K562 (cell line): ENCODE measurements around the gene TEFM. TPM values are rescaled to one million over a fixed set of nuclear protein-coding genes. Genes with fewer than 3 reads are reported as not detected.

Source experiments
- BRF1 ChIP-seq: IDR thresholded peaks from 3 replicates; pipeline ENCODE4 v1.6.1; 2011; ENCODE audit warnings: borderline replicate concordance, mild to moderate bottlenecking; ENCODE audit not compliant: insufficient read length; ENCODE audit errors: extremely low read depth
- C11orf30 ChIP-seq: fragments of 450-650 bp; IDR thresholded peaks from 2 replicates; pipeline ENCODE4 v1.6.1; 2016; ENCODE audit warnings: low read depth, mild to moderate bottlenecking
- CAMTA2 ChIP-seq: fragments of 250-450 bp; sonication (Bioruptor Pico); conservative IDR thresholded peaks from 2 replicates; pipeline ENCODE4 v1.5.1; 2022
- COPS2 ChIP-seq: fragments of 450-650 bp; conservative IDR thresholded peaks from 2 replicates; pipeline ENCODE4 v1.6.1; 2016; ENCODE audit warnings: mild to moderate bottlenecking, moderate library complexity
- FOSL1 ChIP-seq: fragments of 200-800 bp; sonication (Bioruptor generic); conservative IDR thresholded peaks from 2 replicates; pipeline ENCODE4 v1.6.1; 2016; ENCODE audit warnings: missing genetic modification characterization, missing compliant biosample characterization
- HCFC1 ChIP-seq: IDR thresholded peaks from 2 replicates; pipeline ENCODE4 v1.6.1; 2012; ENCODE audit warnings: low read depth, low read length, improper control_type of control experiment
- HNRNPK ChIP-seq: fragments of 200-400 bp; formaldehyde crosslinking; IDR thresholded peaks from one replicate; pipeline ENCODE4 v1.6.1; 2018; ENCODE audit warnings: mild to moderate bottlenecking, low read depth, low read length; ENCODE audit not compliant: poor library complexity, severe bottlenecking
- HNRNPLL ChIP-seq: fragments of 200-400 bp; formaldehyde crosslinking; IDR thresholded peaks from 2 replicates; pipeline ENCODE4 v1.6.1; 2017; ENCODE audit warnings: low read length, low read depth, mild to moderate bottlenecking; ENCODE audit not compliant: poor library complexity, severe bottlenecking
- HNRNPUL1 ChIP-seq: fragments of 200-400 bp; formaldehyde crosslinking; IDR thresholded peaks from 2 replicates; pipeline ENCODE4 v1.6.1; 2017; ENCODE audit warnings: low read length
- NR0B1 ChIP-seq: fragments of 450-650 bp; IDR thresholded peaks from one replicate; pipeline ENCODE4 v1.6.1; 2018; ENCODE audit warnings: mild to moderate bottlenecking, moderate library complexity; ENCODE audit not compliant: partially characterized antibody
- RBM17 ChIP-seq: fragments of 200-400 bp; formaldehyde crosslinking; IDR thresholded peaks from 2 replicates; pipeline ENCODE4 v1.6.1; 2017; ENCODE audit warnings: low read depth, mild to moderate bottlenecking, low read length, borderline replicate concordance
- SMARCA4 ChIP-seq: fragments of 450-650 bp; IDR thresholded peaks from 2 replicates; pipeline ENCODE4 v1.6.1; 2016
- SREBF2 ChIP-seq: sonication (generic); formaldehyde crosslinking; IDR thresholded peaks from 2 replicates; pipeline ENCODE4 v1.4.0; 2020; ENCODE audit warnings: mild to moderate bottlenecking, missing genetic modification reagents
- TFAP4 ChIP-seq: sonication (generic); formaldehyde crosslinking; IDR thresholded peaks from 2 replicates; pipeline ENCODE4 v1.8.0; 2022; ENCODE audit warnings: missing genetic modification reagents, mild to moderate bottlenecking, moderate library complexity, borderline replicate concordance
- ZFP1 ChIP-seq: fragments of 450-650 bp; formaldehyde crosslinking; IDR thresholded peaks from 2 replicates; pipeline ENCODE4 v1.4.0; 2020; ENCODE audit warnings: mild to moderate bottlenecking, mixed read lengths
- ZNF143 ChIP-seq: sonication (generic); formaldehyde crosslinking; IDR thresholded peaks from 2 replicates; pipeline ENCODE4 v1.9.0; 2022; ENCODE audit warnings: mild to moderate bottlenecking, missing genetic modification reagents
- ZNF436 ChIP-seq: fragments of 250-450, 450-650 bp; sonication (Bioruptor Pico); formaldehyde crosslinking; IDR thresholded peaks from 2 replicates; pipeline ENCODE4 v1.7.0; 2020; ENCODE audit warnings: mild to moderate bottlenecking
- ZNF668 ChIP-seq: fragments of 250-450 bp; sonication (Bioruptor Pico); IDR thresholded peaks from 2 replicates; pipeline ENCODE4 v1.8.0; 2022; ENCODE audit warnings: mild to moderate bottlenecking, inconsistent platforms
- polyA plus RNA-seq, 8 experiments: library from polyadenylated mRNA; depleted of rRNA in 4 of 8; stranded (reverse) in 5 of 8; unstranded in 3 of 8; fragments of >200 nt; fragmentation: Nextera tagmentation in 2 of 8; fragmentation: Illumina TruSeq in 1 of 8; extraction: Ambion mirVana in 2 of 8; extraction: Trizol in 1 of 8; gene quantifications; 2 replicates each; pipeline versions ENCODE4 v1.2.1 to v1.2.3, GENCODE V29; 2011 to 2014; ENCODE audit warnings: inconsistent platforms in 1 of 8, missing spikeins in 1 of 8
- total RNA-seq, 7 experiments: library from RNA; depleted of rRNA in 6 of 7; stranded (reverse); fragments of >200 nt in 6 of 7; fragmentation: Illumina TruSeq in 2 of 7; extraction: Trizol in 2 of 7; gene quantifications; 2 replicates each; pipeline versions ENCODE4 v1.2.1 to v1.2.3, GENCODE V29; 2011 to 2021; ENCODE audit warnings: low replicate concordance in 1 of 7
- TF ChIP-seq, protein P1 (sequence below): fragments of 450-650 bp; IDR thresholded peaks from 2 replicates; pipeline ENCODE4 v1.7.1; 2018; ENCODE audit warnings: mild to moderate bottlenecking, low read depth; ENCODE audit not compliant: partially characterized antibody
- TF ChIP-seq, protein P2 (sequence below): fragments of 250-450 bp; sonication (Bioruptor Pico); IDR thresholded peaks from 2 replicates; pipeline ENCODE4 v1.4.0; 2020; ENCODE audit warnings: mild to moderate bottlenecking, moderate library complexity

TEFM gene
- total and polyA plus RNA-seq, 9 of the 15 experiments (the other 6 are each of a cell fraction or from before 2014, with no cell fraction given): 12.5 to 60.3 (median 23.3) TPM

DNA sequence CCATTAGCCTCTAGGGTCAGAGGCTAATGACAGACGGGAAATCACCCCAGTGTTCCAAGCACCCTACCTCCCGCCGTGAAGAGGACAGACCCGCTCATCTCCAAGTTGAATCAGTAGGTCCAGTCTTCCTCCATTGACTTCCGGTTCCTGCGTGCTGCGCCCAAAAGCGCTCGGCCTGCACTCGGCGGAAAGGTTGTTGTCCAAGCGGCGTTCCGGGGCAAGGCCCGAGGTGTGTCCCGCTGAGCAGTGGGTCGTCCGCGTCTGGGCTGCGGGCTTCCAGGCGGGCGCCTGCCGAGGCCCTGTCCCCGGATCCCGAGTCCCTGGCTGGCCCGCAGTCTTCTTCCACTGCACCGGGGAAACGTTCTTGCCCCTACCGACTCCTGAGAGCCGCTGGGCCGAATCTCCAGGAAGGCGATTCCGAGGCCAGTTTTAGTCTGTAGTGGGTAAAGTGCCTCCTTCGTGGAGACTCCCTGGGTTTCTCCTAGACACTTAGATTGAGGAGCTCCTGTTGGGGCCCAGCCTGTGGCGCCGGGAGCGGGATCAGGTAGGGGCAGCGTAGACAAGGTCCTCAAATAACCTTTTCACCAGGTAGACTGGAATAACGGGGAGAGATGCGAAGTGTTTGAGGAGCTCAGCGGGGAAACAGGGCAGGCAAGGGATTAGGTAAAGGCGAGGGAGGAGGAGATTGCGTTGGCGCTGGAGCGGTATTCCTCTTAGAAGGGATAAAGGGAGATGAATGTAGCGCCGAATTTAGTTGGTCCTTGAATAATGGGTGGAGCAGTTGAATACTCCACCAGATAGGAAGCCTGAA, at the start of gene TEFM (continued):
- no peak for TF ChIP-seq HNRNPK
- TF ChIP-seq FOSL1 (tag): no peak
- no peak for TF ChIP-seq ZNF143 (CRISPR knock-in tag)
- TF ChIP-seq SMARCA4: no peak
- TF ChIP-seq, protein P1, sequence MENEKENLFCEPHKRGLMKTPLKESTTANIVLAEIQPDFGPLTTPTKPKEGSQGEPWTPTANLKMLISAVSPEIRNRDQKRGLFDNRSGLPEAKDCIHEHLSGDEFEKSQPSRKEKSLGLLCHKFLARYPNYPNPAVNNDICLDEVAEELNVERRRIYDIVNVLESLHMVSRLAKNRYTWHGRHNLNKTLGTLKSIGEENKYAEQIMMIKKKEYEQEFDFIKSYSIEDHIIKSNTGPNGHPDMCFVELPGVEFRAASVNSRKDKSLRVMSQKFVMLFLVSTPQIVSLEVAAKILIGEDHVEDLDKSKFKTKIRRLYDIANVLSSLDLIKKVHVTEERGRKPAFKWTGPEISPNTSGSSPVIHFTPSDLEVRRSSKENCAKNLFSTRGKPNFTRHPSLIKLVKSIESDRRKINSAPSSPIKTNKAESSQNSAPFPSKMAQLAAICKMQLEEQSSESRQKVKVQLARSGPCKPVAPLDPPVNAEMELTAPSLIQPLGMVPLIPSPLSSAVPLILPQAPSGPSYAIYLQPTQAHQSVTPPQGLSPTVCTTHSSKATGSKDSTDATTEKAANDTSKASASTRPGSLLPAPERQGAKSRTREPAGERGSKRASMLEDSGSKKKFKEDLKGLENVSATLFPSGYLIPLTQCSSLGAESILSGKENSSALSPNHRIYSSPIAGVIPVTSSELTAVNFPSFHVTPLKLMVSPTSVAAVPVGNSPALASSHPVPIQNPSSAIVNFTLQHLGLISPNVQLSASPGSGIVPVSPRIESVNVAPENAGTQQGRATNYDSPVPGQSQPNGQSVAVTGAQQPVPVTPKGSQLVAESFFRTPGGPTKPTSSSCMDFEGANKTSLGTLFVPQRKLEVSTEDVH: peak; percentile 86
- TF ChIP-seq RBM17: no peak
- peak; percentile 98 for TF ChIP-seq C11orf30
- TF ChIP-seq ZNF436: peak; percentile 39; the same call in 1 of the 2 replicates
- TF ChIP-seq HCFC1: peak; percentile 86
- TF ChIP-seq BRF1: no peak
- TF ChIP-seq, protein P2, sequence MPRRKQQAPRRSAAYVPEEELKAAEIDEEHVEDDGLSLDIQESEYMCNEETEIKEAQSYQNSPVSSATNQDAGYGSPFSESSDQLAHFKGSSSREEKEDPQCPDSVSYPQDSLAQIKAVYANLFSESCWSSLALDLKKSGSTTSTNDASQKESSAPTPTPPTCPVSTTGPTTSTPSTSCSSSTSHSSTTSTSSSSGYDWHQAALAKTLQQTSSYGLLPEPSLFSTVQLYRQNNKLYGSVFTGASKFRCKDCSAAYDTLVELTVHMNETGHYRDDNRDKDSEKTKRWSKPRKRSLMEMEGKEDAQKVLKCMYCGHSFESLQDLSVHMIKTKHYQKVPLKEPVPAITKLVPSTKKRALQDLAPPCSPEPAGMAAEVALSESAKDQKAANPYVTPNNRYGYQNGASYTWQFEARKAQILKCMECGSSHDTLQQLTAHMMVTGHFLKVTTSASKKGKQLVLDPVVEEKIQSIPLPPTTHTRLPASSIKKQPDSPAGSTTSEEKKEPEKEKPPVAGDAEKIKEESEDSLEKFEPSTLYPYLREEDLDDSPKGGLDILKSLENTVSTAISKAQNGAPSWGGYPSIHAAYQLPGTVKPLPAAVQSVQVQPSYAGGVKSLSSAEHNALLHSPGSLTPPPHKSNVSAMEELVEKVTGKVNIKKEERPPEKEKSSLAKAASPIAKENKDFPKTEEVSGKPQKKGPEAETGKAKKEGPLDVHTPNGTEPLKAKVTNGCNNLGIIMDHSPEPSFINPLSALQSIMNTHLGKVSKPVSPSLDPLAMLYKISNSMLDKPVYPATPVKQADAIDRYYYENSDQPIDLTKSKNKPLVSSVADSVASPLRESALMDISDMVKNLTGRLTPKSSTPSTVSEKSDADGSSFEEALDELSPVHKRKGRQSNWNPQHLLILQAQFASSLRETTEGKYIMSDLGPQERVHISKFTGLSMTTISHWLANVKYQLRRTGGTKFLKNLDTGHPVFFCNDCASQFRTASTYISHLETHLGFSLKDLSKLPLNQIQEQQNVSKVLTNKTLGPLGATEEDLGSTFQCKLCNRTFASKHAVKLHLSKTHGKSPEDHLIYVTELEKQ (CRISPR knock-in tag): no peak
- TF ChIP-seq NR0B1: no peak
- peak; percentile 50 for TF ChIP-seq HNRNPLL
- TF ChIP-seq TFAP4 (CRISPR knock-in tag): peak; percentile 71; the same call in 1 of the 2 replicates
- no peak for TF ChIP-seq SREBF2 (CRISPR knock-in tag)
- peak; percentile 61; the same call in 1 of the 2 replicates for TF ChIP-seq ZNF668
- TF ChIP-seq HNRNPUL1: no peak
- no peak for TF ChIP-seq CAMTA2
- no peak for TF ChIP-seq COPS2
- no peak for TF ChIP-seq ZFP1 (CRISPR knock-in tag)
